CD14-positive monocyte (primary cell): Measurements from ENCODE around the gene MSN. TPM values are rescaled to one million over a fixed set of nuclear protein-coding genes. Genes with fewer than 3 reads are reported as not detected.
A peak's percentile ranks its signal among the peaks of the same experiment; 100 is the strongest.

Experiments used
- DNase-seq, 3 donors: peaks; one replicate each; pipeline ENCODE4 v3.0.0-alpha.2; 2011 to 2022
- H2AFZ ChIP-seq: 2 replicates; pipeline ENCODE4 v1.6.0; 2012; ENCODE audit warnings: mild to moderate bottlenecking, low read depth, low read length, inconsistent platforms; ENCODE audit not compliant: insufficient read depth, poor library complexity, severe bottlenecking
- H3K27ac ChIP-seq, 2 donors: 1 replicate in 1 of 2; 2 replicates in 1 of 2; pipeline ENCODE4 v1.5.1; 2012 to 2013; ENCODE audit warnings: low read length in 2 of 2, control low read depth in 1 of 2, inconsistent platforms in 1 of 2, low read depth in 1 of 2, mild to moderate bottlenecking in 1 of 2
- H3K27me3 ChIP-seq, 2 donors: one replicate each; pipeline versions ENCODE4 v1.6.0 to v1.6.1; 2011 to 2013; ENCODE audit warnings: low read length in 2 of 2; ENCODE audit not compliant: control insufficient read depth in 2 of 2, insufficient read depth in 2 of 2
- H3K36me3 ChIP-seq, 2 donors: replicated peaks in 1 of 2; 1 replicate in 1 of 2; 2 replicates in 1 of 2; pipeline versions ENCODE4 v1.5.1 to v1.6.1; 2012 to 2013; ENCODE audit warnings: low read length in 2 of 2, control low read depth in 1 of 2, inconsistent platforms in 1 of 2, mild to moderate bottlenecking in 1 of 2; ENCODE audit not compliant: insufficient read depth in 2 of 2, control insufficient read depth in 1 of 2
- H3K4me1 ChIP-seq, 2 donors: 1 replicate in 1 of 2; 2 replicates in 1 of 2; pipeline versions ENCODE4 v1.5.1 to v1.6.1; 2012 to 2013; ENCODE audit warnings: low read length in 2 of 2, control low read depth in 1 of 2, inconsistent platforms in 1 of 2, mild to moderate bottlenecking in 1 of 2, moderate library complexity in 1 of 2; ENCODE audit not compliant: insufficient read depth in 2 of 2, control insufficient read depth in 1 of 2
- H3K4me2 ChIP-seq: replicated peaks from 2 replicates; pipeline ENCODE3; 2012; ENCODE audit warnings: low read length, moderate library complexity, mild to moderate bottlenecking; ENCODE audit not compliant: poor library complexity, severe bottlenecking; ENCODE audit errors: extremely low read depth
- H3K4me3 ChIP-seq, 3 experiments: fragments of 200-600 bp in 1 of 3; sonication (generic) in 1 of 3; replicated peaks in 1 of 3; 1 replicate in 2 of 3; 2 replicates in 1 of 3; pipeline ENCODE4 v1.5.1; 2011 to 2013; ENCODE audit warnings: low read length in 3 of 3, mild to moderate bottlenecking in 3 of 3, control low read depth in 2 of 3, low read depth in 2 of 3, inconsistent platforms in 1 of 3, moderate library complexity in 1 of 3
- H3K79me2 ChIP-seq: 2 replicates; pipeline ENCODE4 v1.6.0; 2012; ENCODE audit warnings: mild to moderate bottlenecking, control low read depth, inconsistent platforms, low read length, moderate library complexity; ENCODE audit not compliant: insufficient read depth
- H3K9ac ChIP-seq: 2 replicates; pipeline ENCODE4 v1.6.0; 2017; ENCODE audit warnings: low read length, mild to moderate bottlenecking; ENCODE audit not compliant: insufficient read depth, poor library complexity, severe bottlenecking
- H3K9me3 ChIP-seq, 2 donors: replicated peaks in 1 of 2; 1 replicate in 1 of 2; 2 replicates in 1 of 2; pipeline versions ENCODE4 v1.5.1 to v1.6.1; 2012 to 2013; ENCODE audit warnings: low read length in 2 of 2, control low read depth in 1 of 2; ENCODE audit not compliant: control insufficient read depth in 1 of 2, insufficient read depth in 1 of 2
- H4K20me1 ChIP-seq: 2 replicates; pipeline ENCODE4 v1.6.0; 2012; ENCODE audit warnings: mild to moderate bottlenecking, low read length, control low read depth, moderate library complexity; ENCODE audit not compliant: insufficient read depth
- H3K27ac Mint-ChIP-seq, 7 donors: one replicate each; pipeline ENCODE4 v1.8.0; 2020; ENCODE audit warnings: mild to moderate bottlenecking in 7 of 7, mixed read lengths in 7 of 7, moderate library complexity in 6 of 7, inconsistent platforms in 2 of 7
- H3K27me3 Mint-ChIP-seq, 3 donors: one replicate each; pipeline ENCODE4 v1.8.0; 2021 to 2022; ENCODE audit warnings: low read depth in 3 of 3, mild to moderate bottlenecking in 3 of 3, mixed read lengths in 3 of 3, moderate library complexity in 3 of 3, inconsistent platforms in 1 of 3
- H3K36me3 Mint-ChIP-seq, 2 donors: one replicate each; pipeline ENCODE4 v1.8.0; 2020; ENCODE audit warnings: mixed read lengths in 2 of 2, inconsistent platforms in 1 of 2, mild to moderate bottlenecking in 1 of 2
- H3K4me1 Mint-ChIP-seq: one replicate; pipeline ENCODE4 v1.8.0; 2020; ENCODE audit warnings: mild to moderate bottlenecking, mixed read lengths
- H3K4me3 Mint-ChIP-seq, 2 donors: one replicate each; pipeline ENCODE4 v1.8.0; 2020; ENCODE audit warnings: mild to moderate bottlenecking in 2 of 2, mixed read lengths in 2 of 2, moderate library complexity in 1 of 2
- H3K9me3 Mint-ChIP-seq, 7 donors: one replicate each; pipeline ENCODE4 v1.8.0; 2020 to 2022; ENCODE audit warnings: mixed read lengths in 7 of 7, mild to moderate bottlenecking in 6 of 7, moderate library complexity in 6 of 7, inconsistent platforms in 2 of 7
- WGBS: methylation state at CpG from one replicate; pipeline ENCODE4 v1.1.5; 2013; ENCODE audit warnings: missing lambda C conversion rate; ENCODE audit not compliant: insufficient coverage; 5-methylcytosine and 5-hydroxymethylcytosine counted together
- intact Hi-C, 2 donors: fragments of 100-400 bp; cut with micrococcal nuclease; formaldehyde crosslinking; loops; one replicate each; pipeline versions ENCODE4 v1.15.0 to v1.15.1; 2023
- polyA plus RNA-seq, 3 donors: library from polyadenylated mRNA; depleted of rRNA in 1 of 3; unstranded in 2 of 3; stranded (reverse) in 1 of 3; fragments of 300-500 nt in 2 of 3; fragments of >200 nt in 1 of 3; fragmentation: Illumina TruSeq in 2 of 3; gene quantifications; 1 replicate in 2 of 3; 2 replicates in 1 of 3; pipeline ENCODE4 v1.2.3, GENCODE V29; 2012 to 2021
- TF ChIP-seq, protein P1 (sequence below): fragments of 200-600 bp; IDR thresholded peaks from one replicate; pipeline ENCODE4 v1.8.0; 2022; ENCODE audit warnings: antibody characterized with exemption, mild to moderate bottlenecking

The MSN gene
- polyA plus RNA-seq, 3 donors: 441 to 888 (median 691) TPM

DNA sequence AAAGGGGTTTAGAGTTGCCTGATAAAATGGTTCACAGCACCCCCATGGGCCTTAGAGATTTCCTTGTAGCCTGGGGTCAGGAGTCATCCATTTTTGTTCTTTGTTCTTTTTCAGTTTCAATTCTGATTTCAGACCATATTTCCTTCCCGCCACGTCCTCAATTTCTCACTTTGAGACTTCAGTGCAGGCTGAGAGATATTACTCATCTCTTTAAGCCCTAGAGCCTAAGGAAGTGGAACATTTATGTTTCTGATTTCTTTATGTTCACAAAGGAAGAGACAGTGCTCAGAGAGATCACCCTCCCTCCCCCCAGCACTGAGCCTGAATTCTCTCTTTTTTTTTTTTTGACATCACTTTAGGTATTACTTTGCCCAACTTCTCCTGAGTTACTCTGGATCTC is 56.3 kb downstream of the MSN start:
- peak; percentile 30 to 51 (median 37) for DNase-seq
- Histone ChIP-seq H2AFZ (no peak overlapping the region), H3K36me3 (peaks cover 24 to 68% of the 10 kb centered on the region in 2 donors), H3K79me2 (peaks cover 88% of the 10 kb centered on the region), H3K27me3 (peaks cover 0 to 35% of the 10 kb centered on the region in 2 donors), H3K4me1 (peaks cover 39 to 45% of the 10 kb centered on the region in 2 donors), H3K27ac (peak overlapping the region in 1 of 2 donors; percentile 57), H4K20me1 (peaks cover 100% of the 10 kb centered on the region), H3K9ac (no peak overlapping the region), H3K4me2 (peak overlapping the region; percentile 1), H3K4me3 (no peak overlapping the region), H3K9me3 (no peaks in the 10 kb centered on the region)
- TF ChIP-seq, protein P1, sequence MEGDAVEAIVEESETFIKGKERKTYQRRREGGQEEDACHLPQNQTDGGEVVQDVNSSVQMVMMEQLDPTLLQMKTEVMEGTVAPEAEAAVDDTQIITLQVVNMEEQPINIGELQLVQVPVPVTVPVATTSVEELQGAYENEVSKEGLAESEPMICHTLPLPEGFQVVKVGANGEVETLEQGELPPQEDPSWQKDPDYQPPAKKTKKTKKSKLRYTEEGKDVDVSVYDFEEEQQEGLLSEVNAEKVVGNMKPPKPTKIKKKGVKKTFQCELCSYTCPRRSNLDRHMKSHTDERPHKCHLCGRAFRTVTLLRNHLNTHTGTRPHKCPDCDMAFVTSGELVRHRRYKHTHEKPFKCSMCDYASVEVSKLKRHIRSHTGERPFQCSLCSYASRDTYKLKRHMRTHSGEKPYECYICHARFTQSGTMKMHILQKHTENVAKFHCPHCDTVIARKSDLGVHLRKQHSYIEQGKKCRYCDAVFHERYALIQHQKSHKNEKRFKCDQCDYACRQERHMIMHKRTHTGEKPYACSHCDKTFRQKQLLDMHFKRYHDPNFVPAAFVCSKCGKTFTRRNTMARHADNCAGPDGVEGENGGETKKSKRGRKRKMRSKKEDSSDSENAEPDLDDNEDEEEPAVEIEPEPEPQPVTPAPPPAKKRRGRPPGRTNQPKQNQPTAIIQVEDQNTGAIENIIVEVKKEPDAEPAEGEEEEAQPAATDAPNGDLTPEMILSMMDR: no peak
- H3K4me3 Mint-ChIP-seq: no peak overlapping the region
- intact Hi-C loops: loop anchor here in 1 of 2 donors (10.0 kb wide), 1 partner anchor 129 kb away; no protein-coding TSS in a partner anchor
- H3K27me3 Mint-ChIP-seq: peaks cover 0 to 36% (median 0%) of the 10 kb centered on the region in 3 donors
- no CpG with 5 or more reads among the region's 2 CpGs for WGBS
- H3K4me1 Mint-ChIP-seq: peaks cover 52% of the 10 kb centered on the region
- H3K36me3 Mint-ChIP-seq: peaks cover 55 to 68% of the 10 kb centered on the region in 2 donors
- peak overlapping the region; percentile 37 to 91 (median 78) for H3K27ac Mint-ChIP-seq
- peaks cover 0 to 17% (median 10%) of the 10 kb centered on the region in 7 donors for H3K9me3 Mint-ChIP-seq

DNA sequence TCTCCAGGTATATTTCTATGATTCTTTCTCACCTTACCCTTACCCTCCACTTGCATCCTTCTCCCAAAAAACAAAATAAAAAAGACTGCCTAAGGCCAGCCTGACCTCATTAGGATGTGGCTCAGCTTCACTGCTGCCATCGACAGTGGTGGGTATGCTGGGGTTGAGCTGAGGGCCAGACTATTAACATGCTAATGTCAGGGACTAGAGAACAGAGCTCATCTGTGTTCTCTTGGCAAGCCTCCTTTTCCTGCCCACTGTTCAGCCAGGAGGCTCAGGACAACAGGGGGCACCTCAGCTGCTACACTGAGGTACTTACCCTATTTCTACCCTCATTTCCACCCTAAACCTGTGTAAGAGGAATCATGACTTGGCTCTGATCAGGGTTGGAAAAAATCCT is 59.3 kb downstream of the MSN start:
- Mint-ChIP-seq H3K27ac (peak overlapping the region in 3 of 7 donors; percentile 41 to 76 (median 47)), H3K4me1 (peaks cover 39% of the 10 kb centered on the region), H3K36me3 (peaks cover 64 to 72% of the 10 kb centered on the region in 2 donors), H3K4me3 (no peak overlapping the region), H3K27me3 (peaks cover 0 to 40% (median 0%) of the 10 kb centered on the region in 3 donors), H3K9me3 (peaks cover 0 to 15% (median 11%) of the 10 kb centered on the region in 7 donors)
- Histone ChIP-seq H3K9ac (no peak overlapping the region), H3K4me1 (peaks cover 23 to 28% of the 10 kb centered on the region in 2 donors), H3K4me3 (no peak overlapping the region), H2AFZ (no peak overlapping the region), H3K27me3 (peaks cover 0 to 38% of the 10 kb centered on the region in 2 donors), H4K20me1 (peaks cover 100% of the 10 kb centered on the region), H3K4me2 (no peak overlapping the region), H3K9me3 (no peaks in the 10 kb centered on the region), H3K27ac (peak overlapping the region in 1 of 2 donors; percentile 34), H3K79me2 (peaks cover 76% of the 10 kb centered on the region), H3K36me3 (peaks cover 43 to 82% of the 10 kb centered on the region in 2 donors)
- DNase-seq: no peak
- intact Hi-C loops: loop anchor here in 1 of 2 donors (10.0 kb wide), 1 partner anchor 132 kb away; no protein-coding TSS in a partner anchor
- TF ChIP-seq, protein P1: no peak
- WGBS: no CpG with 5 or more reads among the region's 1 CpG
